Fibroblast of lung (primary cell): ENCODE data around the gene MAGI2. TPM values are rescaled to one million over a fixed set of nuclear protein-coding genes. Genes with fewer than 3 reads are reported as not detected.

Experiments used
- DNase-seq, 2 donors: peaks; one replicate each; pipeline versions ENCODE4 v3.0.0 to v3.0.0-alpha.2; 2010; ENCODE audit warnings: low read depth in 2 of 2
- H2AFZ ChIP-seq: 2 replicates; pipeline ENCODE4 v1.5.1; 2012; ENCODE audit warnings: low read length, control low read depth, inconsistent platforms
- H3K27ac ChIP-seq: 2 replicates; pipeline ENCODE4 v1.5.1; 2011; ENCODE audit warnings: low read length, control low read depth; ENCODE audit not compliant: insufficient read depth
- H3K27me3 ChIP-seq: 2 replicates; pipeline ENCODE4 v1.5.1; 2011; ENCODE audit warnings: mild to moderate bottlenecking, low read length; ENCODE audit not compliant: control insufficient read depth, insufficient read depth
- H3K36me3 ChIP-seq: 2 replicates; pipeline ENCODE4 v1.5.1; 2011; ENCODE audit warnings: low read length; ENCODE audit not compliant: control insufficient read depth, insufficient read depth
- H3K4me1 ChIP-seq: 2 replicates; pipeline ENCODE4 v1.5.1; 2011; ENCODE audit warnings: low read length; ENCODE audit not compliant: control insufficient read depth, insufficient read depth; ENCODE audit errors: extremely low read depth
- H3K4me2 ChIP-seq: 2 replicates; pipeline ENCODE4 v1.5.1; 2011; ENCODE audit warnings: low read length, control low read depth; ENCODE audit not compliant: insufficient read depth; ENCODE audit errors: extremely low read depth
- H3K4me3 ChIP-seq, 4 experiments: fragments of 200-600 bp in 1 of 4; sonication (generic) in 1 of 4; replicated peaks in 1 of 4; 2 replicates each; pipeline ENCODE4 v1.5.1; 2011 to 2016; ENCODE audit warnings: low read length in 4 of 4, low read depth in 3 of 4, mild to moderate bottlenecking in 3 of 4, control low read depth in 2 of 4, inconsistent platforms in 1 of 4, mixed read lengths in 1 of 4; ENCODE audit not compliant: insufficient read depth in 1 of 4; ENCODE audit errors: control extremely low read depth in 1 of 4
- H3K79me2 ChIP-seq: 2 replicates; pipeline ENCODE4 v1.5.1; 2012; ENCODE audit warnings: mild to moderate bottlenecking, low read length, inconsistent platforms; ENCODE audit not compliant: control insufficient read depth, insufficient read depth
- H3K9ac ChIP-seq: 2 replicates; pipeline ENCODE4 v1.5.1; 2011; ENCODE audit warnings: mild to moderate bottlenecking, low read length, control low read depth; ENCODE audit not compliant: insufficient read depth
- H3K9me3 ChIP-seq: 2 replicates; pipeline ENCODE4 v1.5.1; 2012; ENCODE audit warnings: low read depth, low read length; ENCODE audit not compliant: control insufficient read depth, insufficient read depth
- H4K20me1 ChIP-seq: 2 replicates; pipeline ENCODE4 v1.5.1; 2011; ENCODE audit warnings: low read length; ENCODE audit not compliant: control insufficient read depth, insufficient read depth; ENCODE audit errors: extremely low read depth
- CTCF ChIP-seq, 2 donors: IDR thresholded peaks in 1 of 2; conservative IDR thresholded peaks in 1 of 2; 1 replicate in 1 of 2; 2 replicates in 1 of 2; pipeline ENCODE4 v1.5.1; 2011 to 2012; ENCODE audit warnings: low read length in 2 of 2, control low read depth in 1 of 2, inconsistent platforms in 1 of 2, low read depth in 1 of 2, mild to moderate bottlenecking in 1 of 2
- EZH2 ChIP-seq: IDR thresholded peaks from 2 replicates; pipeline ENCODE4 v1.5.1; 2012; ENCODE audit warnings: low read length, control low read depth, mild to moderate bottlenecking; ENCODE audit errors: missing control alignments
- polyA plus RNA-seq, 2 donors: library from polyadenylated mRNA; depleted of rRNA in 1 of 2; stranded (reverse) in 1 of 2; unstranded in 1 of 2; fragments of >200 nt; gene quantifications; 2 replicates each; pipeline ENCODE4 v1.2.1, GENCODE V29; 2011 to 2012; ENCODE audit warnings: missing spikeins in 1 of 2
- total RNA-seq: library from RNA; depleted of rRNA; stranded (reverse); fragments of >200 nt; gene quantifications from 2 replicates; pipeline ENCODE4 v1.2.1, GENCODE V29; 2014

The MAGI2 gene
- total and polyA plus RNA-seq, 2 donors (not counting 1 experiment from before 2014, with no cell fraction given), result 1.8 to 17.0 TPM

GRCh38 chr7:78264105-78264504 is 1189.4 kb downstream of the MAGI2 start:
- no peaks in the 10 kb centered on the region for H3K9me3 ChIP-seq
- H3K4me2 ChIP-seq, result no peak overlapping the region
- H3K4me3 ChIP-seq, result no peak overlapping the region
- no peaks in the 10 kb centered on the region for H4K20me1 ChIP-seq
- H3K79me2 ChIP-seq, result no peaks in the 10 kb centered on the region
- no peaks in the 10 kb centered on the region for H3K36me3 ChIP-seq
- no peaks in the 10 kb centered on the region for H3K4me1 ChIP-seq
- H3K27ac ChIP-seq, result no peak overlapping the region
- TF ChIP-seq EZH2 (no peak), CTCF (conservative IDR thresholded peaks at IDR 0.05 in 1 of 2, IDR thresholded peaks at IDR 0.05 in 1 of 2; ENCODE audit: low read depth in 1 of 2, low read length in 2 of 2) (no peak)
- DNase-seq, result no peak
- H3K9ac ChIP-seq, result no peak overlapping the region
- no peak overlapping the region for H2AFZ ChIP-seq
- H3K27me3 ChIP-seq, result no peaks in the 10 kb centered on the region

- no peaks in the 10 kb centered on the region for H3K79me2 ChIP-seq
- H4K20me1 ChIP-seq, result no peaks in the 10 kb centered on the region
- no peak overlapping the region for H3K9ac ChIP-seq
- no peaks in the 10 kb centered on the region for H3K36me3 ChIP-seq
- H2AFZ ChIP-seq, result no peak overlapping the region
- TF ChIP-seq EZH2, result no peak
- no peak for TF ChIP-seq CTCF (conservative IDR thresholded peaks at IDR 0.05 in 1 of 2, IDR thresholded peaks at IDR 0.05 in 1 of 2; ENCODE audit: low read depth in 1 of 2, low read length in 2 of 2)
- DNase-seq, result no peak
- no peaks in the 10 kb centered on the region for H3K4me1 ChIP-seq
- H3K4me2 ChIP-seq, result no peak overlapping the region
- no peaks in the 10 kb centered on the region for H3K27me3 ChIP-seq
- no peaks in the 10 kb centered on the region for H3K9me3 ChIP-seq
- no peak overlapping the region for H3K4me3 ChIP-seq
- no peak overlapping the region for H3K27ac ChIP-seq
Observed at GRCh38 chr7:78261739-78262138, 1191.7 kb downstream of the MAGI2 start.

- no peak overlapping the region for H2AFZ ChIP-seq
- H3K36me3 ChIP-seq, result no peaks in the 10 kb centered on the region
- no peak overlapping the region for H3K4me3 ChIP-seq
- no peaks in the 10 kb centered on the region for H3K4me1 ChIP-seq
- no peaks in the 10 kb centered on the region for H3K9me3 ChIP-seq
- H3K79me2 ChIP-seq, result no peaks in the 10 kb centered on the region
- no peak overlapping the region for H3K4me2 ChIP-seq
- TF ChIP-seq EZH2, result no peak
- no peak for TF ChIP-seq CTCF (conservative IDR thresholded peaks at IDR 0.05 in 1 of 2, IDR thresholded peaks at IDR 0.05 in 1 of 2; ENCODE audit: low read depth in 1 of 2, low read length in 2 of 2)
- peak in 1 of 2 donors; percentile 3 for DNase-seq
- no peaks in the 10 kb centered on the region for H4K20me1 ChIP-seq
- no peak overlapping the region for H3K9ac ChIP-seq
- no peak overlapping the region for H3K27ac ChIP-seq
- no peaks in the 10 kb centered on the region for H3K27me3 ChIP-seq
Observed at GRCh38 chr7:78261302-78261701, 1192.2 kb downstream of the MAGI2 start.
